ENCODE measurements around the gene KDM4C. TPM values are rescaled to one million over a fixed set of nuclear protein-coding genes. Genes with fewer than 3 reads are reported as not detected.
A peak's percentile ranks its signal among the peaks of the same experiment; 100 is the strongest.

Gene KDM4C
- total and polyA plus RNA-seq, 2 of the 13 experiments (the other 11 are each of a cell fraction or from before 2014, with no cell fraction given): 19.4 to 23.6 TPM

DNA sequence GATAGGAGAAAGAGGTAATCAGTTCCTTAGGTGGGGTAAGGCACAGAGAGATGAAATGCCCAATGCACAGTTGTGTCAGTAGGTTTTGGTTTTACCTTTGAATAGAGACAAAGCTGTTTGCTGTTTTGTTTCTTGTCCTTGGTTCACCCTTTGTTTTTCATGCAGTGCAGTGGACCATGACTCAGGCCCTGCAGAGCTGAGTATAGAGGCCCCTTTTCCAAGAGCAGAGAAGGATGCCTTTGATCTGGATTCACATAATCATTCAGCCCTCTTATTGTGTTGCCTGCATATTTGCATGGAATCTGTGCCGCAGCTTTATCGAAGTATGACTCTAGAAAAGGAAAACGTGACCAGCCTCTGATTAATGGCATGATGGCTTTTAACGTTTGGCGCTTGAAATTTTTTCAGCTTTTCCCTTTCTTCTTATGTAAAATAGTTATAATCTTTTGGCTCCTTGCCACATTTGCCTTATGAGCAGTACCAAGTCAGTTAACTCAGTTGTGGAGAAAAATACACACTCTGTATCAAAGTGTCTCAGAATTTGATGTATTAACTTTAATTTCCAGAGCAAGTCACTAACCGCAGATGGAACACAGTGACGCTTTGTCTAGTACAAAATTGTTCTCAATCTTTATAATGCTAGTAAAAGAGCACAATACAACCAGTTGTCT is 197.6 kb downstream of the KDM4C start (continued):
- no peak for TF ChIP-seq HOXA9 (CRISPR knock-in tag; IDR thresholded peaks at IDR 0.05; ENCODE audit: borderline replicate concordance)
- TF ChIP-seq, protein P1, sequence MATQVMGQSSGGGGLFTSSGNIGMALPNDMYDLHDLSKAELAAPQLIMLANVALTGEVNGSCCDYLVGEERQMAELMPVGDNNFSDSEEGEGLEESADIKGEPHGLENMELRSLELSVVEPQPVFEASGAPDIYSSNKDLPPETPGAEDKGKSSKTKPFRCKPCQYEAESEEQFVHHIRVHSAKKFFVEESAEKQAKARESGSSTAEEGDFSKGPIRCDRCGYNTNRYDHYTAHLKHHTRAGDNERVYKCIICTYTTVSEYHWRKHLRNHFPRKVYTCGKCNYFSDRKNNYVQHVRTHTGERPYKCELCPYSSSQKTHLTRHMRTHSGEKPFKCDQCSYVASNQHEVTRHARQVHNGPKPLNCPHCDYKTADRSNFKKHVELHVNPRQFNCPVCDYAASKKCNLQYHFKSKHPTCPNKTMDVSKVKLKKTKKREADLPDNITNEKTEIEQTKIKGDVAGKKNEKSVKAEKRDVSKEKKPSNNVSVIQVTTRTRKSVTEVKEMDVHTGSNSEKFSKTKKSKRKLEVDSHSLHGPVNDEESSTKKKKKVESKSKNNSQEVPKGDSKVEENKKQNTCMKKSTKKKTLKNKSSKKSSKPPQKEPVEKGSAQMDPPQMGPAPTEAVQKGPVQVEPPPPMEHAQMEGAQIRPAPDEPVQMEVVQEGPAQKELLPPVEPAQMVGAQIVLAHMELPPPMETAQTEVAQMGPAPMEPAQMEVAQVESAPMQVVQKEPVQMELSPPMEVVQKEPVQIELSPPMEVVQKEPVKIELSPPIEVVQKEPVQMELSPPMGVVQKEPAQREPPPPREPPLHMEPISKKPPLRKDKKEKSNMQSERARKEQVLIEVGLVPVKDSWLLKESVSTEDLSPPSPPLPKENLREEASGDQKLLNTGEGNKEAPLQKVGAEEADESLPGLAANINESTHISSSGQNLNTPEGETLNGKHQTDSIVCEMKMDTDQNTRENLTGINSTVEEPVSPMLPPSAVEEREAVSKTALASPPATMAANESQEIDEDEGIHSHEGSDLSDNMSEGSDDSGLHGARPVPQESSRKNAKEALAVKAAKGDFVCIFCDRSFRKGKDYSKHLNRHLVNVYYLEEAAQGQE (IDR thresholded peaks at IDR 0.05; ENCODE audit: borderline replicate concordance in 1 of 2, low read depth in 1 of 2, low read length in 2 of 2): no peak
- no peak for TF ChIP-seq MEIS1 (CRISPR knock-in tag; IDR thresholded peaks at IDR 0.05; ENCODE audit: borderline replicate concordance)
- TF ChIP-seq ZNF570 (CRISPR knock-in tag; IDR thresholded peaks at IDR 0.05; ENCODE audit: borderline replicate concordance): no peak
- TF ChIP-seq ZNF546 (CRISPR knock-in tag; conservative IDR thresholded peaks at IDR 0.05): no peak
- no peak for TF ChIP-seq SP4 (CRISPR knock-in tag; IDR thresholded peaks at IDR 0.05)
- TF ChIP-seq JUND (CRISPR knock-in tag; IDR thresholded peaks at IDR 0.05): no peak
- no peak for TF ChIP-seq PAWR (CRISPR knock-in tag; IDR thresholded peaks at IDR 0.05; ENCODE audit: borderline replicate concordance)
- no peak for TF ChIP-seq ZNF652 (CRISPR knock-in tag; IDR thresholded peaks at IDR 0.05; ENCODE audit: borderline replicate concordance, low read depth)
- TF ChIP-seq, protein P2, sequence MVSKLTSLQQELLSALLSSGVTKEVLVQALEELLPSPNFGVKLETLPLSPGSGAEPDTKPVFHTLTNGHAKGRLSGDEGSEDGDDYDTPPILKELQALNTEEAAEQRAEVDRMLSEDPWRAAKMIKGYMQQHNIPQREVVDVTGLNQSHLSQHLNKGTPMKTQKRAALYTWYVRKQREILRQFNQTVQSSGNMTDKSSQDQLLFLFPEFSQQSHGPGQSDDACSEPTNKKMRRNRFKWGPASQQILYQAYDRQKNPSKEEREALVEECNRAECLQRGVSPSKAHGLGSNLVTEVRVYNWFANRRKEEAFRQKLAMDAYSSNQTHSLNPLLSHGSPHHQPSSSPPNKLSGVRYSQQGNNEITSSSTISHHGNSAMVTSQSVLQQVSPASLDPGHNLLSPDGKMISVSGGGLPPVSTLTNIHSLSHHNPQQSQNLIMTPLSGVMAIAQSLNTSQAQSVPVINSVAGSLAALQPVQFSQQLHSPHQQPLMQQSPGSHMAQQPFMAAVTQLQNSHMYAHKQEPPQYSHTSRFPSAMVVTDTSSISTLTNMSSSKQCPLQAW (CRISPR knock-in tag; IDR thresholded peaks at IDR 0.05): no peak
- TF ChIP-seq ZNF678 (CRISPR knock-in tag; IDR thresholded peaks at IDR 0.05): no peak
- no peak for TF ChIP-seq ZNF549 (CRISPR knock-in tag; IDR thresholded peaks at IDR 0.05)
- TF ChIP-seq HDAC2 (CRISPR knock-in tag; IDR thresholded peaks at IDR 0.05): peak; percentile 58; the same call in 1 of the 2 replicates
- peak; percentile 87 for TF ChIP-seq BHLHE40 (IDR thresholded peaks at IDR 0.05; ENCODE audit: low read length)
- TF ChIP-seq, protein P3, sequence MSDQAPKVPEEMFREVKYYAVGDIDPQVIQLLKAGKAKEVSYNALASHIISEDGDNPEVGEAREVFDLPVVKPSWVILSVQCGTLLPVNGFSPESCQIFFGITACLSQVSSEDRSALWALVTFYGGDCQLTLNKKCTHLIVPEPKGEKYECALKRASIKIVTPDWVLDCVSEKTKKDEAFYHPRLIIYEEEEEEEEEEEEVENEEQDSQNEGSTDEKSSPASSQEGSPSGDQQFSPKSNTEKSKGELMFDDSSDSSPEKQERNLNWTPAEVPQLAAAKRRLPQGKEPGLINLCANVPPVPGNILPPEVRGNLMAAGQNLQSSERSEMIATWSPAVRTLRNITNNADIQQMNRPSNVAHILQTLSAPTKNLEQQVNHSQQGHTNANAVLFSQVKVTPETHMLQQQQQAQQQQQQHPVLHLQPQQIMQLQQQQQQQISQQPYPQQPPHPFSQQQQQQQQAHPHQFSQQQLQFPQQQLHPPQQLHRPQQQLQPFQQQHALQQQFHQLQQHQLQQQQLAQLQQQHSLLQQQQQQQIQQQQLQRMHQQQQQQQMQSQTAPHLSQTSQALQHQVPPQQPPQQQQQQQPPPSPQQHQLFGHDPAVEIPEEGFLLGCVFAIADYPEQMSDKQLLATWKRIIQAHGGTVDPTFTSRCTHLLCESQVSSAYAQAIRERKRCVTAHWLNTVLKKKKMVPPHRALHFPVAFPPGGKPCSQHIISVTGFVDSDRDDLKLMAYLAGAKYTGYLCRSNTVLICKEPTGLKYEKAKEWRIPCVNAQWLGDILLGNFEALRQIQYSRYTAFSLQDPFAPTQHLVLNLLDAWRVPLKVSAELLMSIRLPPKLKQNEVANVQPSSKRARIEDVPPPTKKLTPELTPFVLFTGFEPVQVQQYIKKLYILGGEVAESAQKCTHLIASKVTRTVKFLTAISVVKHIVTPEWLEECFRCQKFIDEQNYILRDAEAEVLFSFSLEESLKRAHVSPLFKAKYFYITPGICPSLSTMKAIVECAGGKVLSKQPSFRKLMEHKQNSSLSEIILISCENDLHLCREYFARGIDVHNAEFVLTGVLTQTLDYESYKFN (CRISPR knock-in tag; conservative IDR thresholded peaks at IDR 0.05): peak; percentile 80
- 0 out of 2 replicates have a peak, but pooled peaks have one; percentile 31 for TF ChIP-seq FOXK2 (IDR thresholded peaks at IDR 0.05)
- TF ChIP-seq ZNF207 (IDR thresholded peaks at IDR 0.05; ENCODE audit: borderline replicate concordance): no peak
- TF ChIP-seq, protein P4, sequence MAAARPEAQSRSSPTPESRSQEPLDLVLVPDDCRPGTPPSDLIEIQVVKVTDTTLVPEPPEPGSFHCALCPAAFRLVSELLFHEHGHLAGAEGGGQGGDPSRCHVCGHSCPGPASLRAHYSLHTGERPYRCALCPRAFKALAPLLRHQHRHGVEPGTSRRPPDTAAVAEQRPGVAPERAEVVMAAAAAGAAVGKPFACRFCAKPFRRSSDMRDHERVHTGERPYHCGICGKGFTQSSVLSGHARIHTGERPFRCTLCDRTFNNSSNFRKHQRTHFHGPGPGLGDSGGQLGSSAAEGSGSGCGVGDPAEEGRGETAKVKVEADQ (CRISPR knock-in tag; IDR thresholded peaks at IDR 0.05; ENCODE audit: borderline replicate concordance): no peak
